Smooth muscle cell (in vitro differentiated cells): ENCODE data around the gene DAAM1. TPM values are rescaled to one million over a fixed set of nuclear protein-coding genes. Genes with fewer than 3 reads are reported as not detected.

ENCODE experiments used
- DNase-seq: peaks from one replicate; lab custom pipeline; 2025; ENCODE audit not compliant: unreplicated experiment; lab: John Stamatoyannopoulos, UW
- H2AFZ ChIP-seq: fragments of 200-600 bp; sonication (generic); 2 replicates; pipeline ENCODE4 v1.6.0; 2016; ENCODE audit warnings: antibody characterized with exemption, low read depth, mild to moderate bottlenecking
- H3F3A ChIP-seq: fragments of 200-600 bp; sonication (generic); 2 replicates; pipeline ENCODE4 v1.6.0; 2017; ENCODE audit warnings: antibody characterized with exemption, low read depth
- H3K27ac ChIP-seq: fragments of 200-600 bp; sonication (generic); 2 replicates; pipeline ENCODE4 v1.5.1; 2016; ENCODE audit warnings: low read depth, mild to moderate bottlenecking
- H3K27me3 ChIP-seq: fragments of 200-600 bp; sonication (generic); 2 replicates; pipeline ENCODE4 v1.6.1; 2016; ENCODE audit warnings: low read depth, mild to moderate bottlenecking
- H3K36me3 ChIP-seq: fragments of 200-600 bp; sonication (generic); 2 replicates; pipeline ENCODE4 v1.5.1; 2016; ENCODE audit warnings: low read depth
- H3K4me1 ChIP-seq: fragments of 200-600 bp; sonication (generic); 2 replicates; pipeline ENCODE4 v1.5.1; 2016; ENCODE audit warnings: low read depth
- H3K4me2 ChIP-seq: fragments of 200-600 bp; sonication (generic); 2 replicates; pipeline ENCODE4 v1.6.0; 2016; ENCODE audit warnings: mild to moderate bottlenecking
- H3K4me3 ChIP-seq: fragments of 200-600 bp; sonication (generic); 2 replicates; pipeline ENCODE4 v1.5.1; 2016; ENCODE audit warnings: mild to moderate bottlenecking
- H3K79me2 ChIP-seq: fragments of 200-600 bp; sonication (generic); 2 replicates; pipeline ENCODE4 v1.6.0; 2016; ENCODE audit warnings: low read depth, mild to moderate bottlenecking
- H3K9ac ChIP-seq: fragments of 200-600 bp; sonication (generic); 2 replicates; pipeline ENCODE4 v1.6.0; 2016; ENCODE audit warnings: low read depth
- H3K9me3 ChIP-seq: fragments of 200-600 bp; sonication (generic); replicated peaks from 2 replicates; pipeline ENCODE4 v1.5.1; 2016; ENCODE audit warnings: low read depth
- H4K20me1 ChIP-seq: fragments of 200-600 bp; sonication (generic); 2 replicates; pipeline ENCODE4 v1.6.0; 2016; ENCODE audit warnings: low read depth
- CTCF ChIP-seq: fragments of 200-600 bp; sonication (generic); IDR thresholded peaks from 2 replicates; pipeline ENCODE4 v1.5.1; 2017; ENCODE audit warnings: borderline replicate concordance, mild to moderate bottlenecking, antibody characterized with exemption; ENCODE audit not compliant: insufficient read depth, poor library complexity, severe bottlenecking
- WGBS: methylation state at CpG from one replicate; pipeline ENCODE4 v1.1.7; 2016; ENCODE audit warnings: low lambda C conversion rate; 5-methylcytosine and 5-hydroxymethylcytosine counted together
- polyA plus RNA-seq: library from polyadenylated mRNA; unstranded; fragments of >200 nt; fragmentation: Nextera tagmentation; extraction: Ambion mirVana; gene quantifications from 2 replicates; pipeline ENCODE4 v1.2.1, GENCODE V29; 2016
- total RNA-seq: library from RNA; depleted of rRNA; stranded (reverse); fragments of >200 nt; gene quantifications from 2 replicates; pipeline ENCODE4 v1.2.3, GENCODE V29; 2014

Gene DAAM1
- total and polyA plus RNA-seq, 2 experiments from 2014 or later = 10.9 to 46.4 TPM

- no peaks in the 10 kb centered on the region for H3K27me3 ChIP-seq
- no peak overlapping the region for H3K4me2 ChIP-seq
- H3K9me3 ChIP-seq = no peaks in the 10 kb centered on the region
- H3K36me3 ChIP-seq = no peaks in the 10 kb centered on the region
- peaks cover 47% of the 10 kb centered on the region for H3K4me1 ChIP-seq
- no peak overlapping the region for H3K27ac ChIP-seq
- no peak overlapping the region for H3K9ac ChIP-seq
- H3K4me3 ChIP-seq = no peak overlapping the region
- H4K20me1 ChIP-seq = no peaks in the 10 kb centered on the region
- H3K79me2 ChIP-seq = no peaks in the 10 kb centered on the region
- no peak overlapping the region for H2AFZ ChIP-seq
- no peak for DNase-seq
- no peak for TF ChIP-seq CTCF
- H3F3A ChIP-seq = peaks cover 9% of the 10 kb centered on the region
- WGBS = over 99% methylated on average over 6 of the region's 6 CpGs
Measured at GRCh38 chr14:59339524-59340330, 151.3 kb downstream of the DAAM1 start.

- Histone ChIP-seq H4K20me1 (no peaks in the 10 kb centered on the region), H3F3A (peaks cover 26% of the 10 kb centered on the region), H3K36me3 (no peaks in the 10 kb centered on the region), H3K79me2 (no peaks in the 10 kb centered on the region), H3K9me3 (no peaks in the 10 kb centered on the region), H3K27me3 (no peaks in the 10 kb centered on the region), H3K9ac (no peak overlapping the region), H3K27ac (no peak overlapping the region), H3K4me3 (no peak overlapping the region), H2AFZ (no peak overlapping the region), H3K4me1 (peaks cover 47% of the 10 kb centered on the region), H3K4me2 (no peak overlapping the region)
- 72% methylated on average over 4 of the region's 4 CpGs for WGBS
- DNase-seq = no peak
- TF ChIP-seq CTCF = no peak
Measured at GRCh38 chr14:59341858-59342477, 153.5 kb downstream of the DAAM1 start.

GRCh38 chr14:59342516-59343484 lies 154.3 kb downstream of the DAAM1 start:
- whole genome bisulfite sequencing = 73% methylated on average over 11 of the region's 11 CpGs
- no peak overlapping the region for H3K27ac ChIP-seq

More at GRCh38 chr14:59342516-59343484, 154.3 kb downstream of the DAAM1 start:
- Histone ChIP-seq H3K36me3 (no peaks in the 10 kb centered on the region), H4K20me1 (no peaks in the 10 kb centered on the region), H3F3A (peaks cover 28% of the 10 kb centered on the region), H3K4me2 (no peak overlapping the region), H2AFZ (no peak overlapping the region), H3K27me3 (no peaks in the 10 kb centered on the region), H3K9me3 (no peaks in the 10 kb centered on the region), H3K79me2 (no peaks in the 10 kb centered on the region), H3K4me1 (peaks cover 46% of the 10 kb centered on the region), H3K4me3 (no peak overlapping the region), H3K9ac (no peak overlapping the region)
- DNase-seq = no peak
- TF ChIP-seq CTCF = no peak
